Stimulated activated CD4-positive, alpha-beta T cell treated with anti-CD3 and anti-CD28 coated beads, TNF-alpha, amount 100 ng/mL, for 48 hours (primary cell): ENCODE measurements around the gene CACNA1C.
"Not testable (repeated sequence)": the region's sequence is repeated elsewhere in the genome, so short reads cannot be mapped to it uniquely, and the experiment has no call there.

ENCODE experiments used
- DNase-seq, 3 donors: peaks; one replicate each; pipeline ENCODE4 v3.0.0-alpha.2; 2020; ENCODE audit warnings: low read depth in 3 of 3

CACNA1C gene

GRCh38 chr12:2234091-2234490 is 181.3 kb downstream of the CACNA1C start:
- no peak for DNase-seq

GRCh38 chr12:2234646-2235350 is 182.0 kb downstream of the CACNA1C start:
- no peak for DNase-seq

GRCh38 chr12:2236506-2237294 is 183.9 kb downstream of the CACNA1C start:
- no peak for DNase-seq

GRCh38 chr12:2238111-2238510 is 185.3 kb downstream of the CACNA1C start:
- DNase-seq, result no peak

GRCh38 chr12:2239381-2239871 is 186.6 kb downstream of the CACNA1C start:
- DNase-seq, result no peak

GRCh38 chr12:2240390-2240789 is 187.6 kb downstream of the CACNA1C start:
- no peak for DNase-seq

GRCh38 chr12:2240984-2241383 is 188.2 kb downstream of the CACNA1C start:
- no peak for DNase-seq

- DNase-seq, result no peak
These were observed 189.4 kb downstream of the CACNA1C start for GRCh38 chr12:2242216-2242615.

GRCh38 chr12:2242816-2243215 is 190.0 kb downstream of the CACNA1C start:
- no peak for DNase-seq

GRCh38 chr12:2243275-2243674 is 190.5 kb downstream of the CACNA1C start:
- DNase-seq, result no peak

GRCh38 chr12:2244013-2244861 is 191.4 kb downstream of the CACNA1C start:
- no peak for DNase-seq

- no peak for DNase-seq
These were observed 193.6 kb downstream of the CACNA1C start for GRCh38 chr12:2246358-2246757.

- no peak for DNase-seq
These were observed 194.3 kb downstream of the CACNA1C start for GRCh38 chr12:2247120-2247519.

GRCh38 chr12:2247596-2247995 is 194.8 kb downstream of the CACNA1C start:
- DNase-seq, result no peak

GRCh38 chr12:2248087-2248900 is 195.5 kb downstream of the CACNA1C start:
- no peak for DNase-seq

- no peak for DNase-seq
These were observed 196.2 kb downstream of the CACNA1C start for GRCh38 chr12:2248901-2249381.

GRCh38 chr12:2250797-2251196 is 198.0 kb downstream of the CACNA1C start:
- no peak for DNase-seq

GRCh38 chr12:2251526-2252209 is 198.9 kb downstream of the CACNA1C start:
- no peak for DNase-seq

GRCh38 chr12:2255311-2255710 is 202.5 kb downstream of the CACNA1C start:
- no peak for DNase-seq

- not testable (repeated sequence) for DNase-seq
These were observed 202.9 kb downstream of the CACNA1C start for GRCh38 chr12:2255731-2256130.
